ENCODE results near the gene ANO4.

DNA sequence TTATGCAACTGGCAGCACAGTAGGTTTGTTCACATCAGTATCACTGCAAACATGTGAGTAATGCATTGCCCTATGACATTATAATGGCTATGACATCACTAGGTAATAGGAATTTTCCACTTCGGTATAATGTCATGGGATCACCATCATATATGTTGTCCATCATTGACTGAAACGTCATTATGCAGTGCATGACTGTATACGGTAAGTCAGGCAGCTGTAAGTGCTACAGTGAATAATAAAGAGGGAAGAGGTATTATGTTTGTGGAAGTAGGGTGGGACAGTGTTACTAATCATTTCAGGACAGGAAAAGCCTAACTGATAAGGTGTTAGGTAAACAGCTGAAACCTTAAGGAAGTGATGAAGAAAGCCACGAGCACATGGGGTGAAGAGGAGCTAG lies 68.1 kb downstream of the ANO4 start:
- TF ChIP-seq, protein P1, sequence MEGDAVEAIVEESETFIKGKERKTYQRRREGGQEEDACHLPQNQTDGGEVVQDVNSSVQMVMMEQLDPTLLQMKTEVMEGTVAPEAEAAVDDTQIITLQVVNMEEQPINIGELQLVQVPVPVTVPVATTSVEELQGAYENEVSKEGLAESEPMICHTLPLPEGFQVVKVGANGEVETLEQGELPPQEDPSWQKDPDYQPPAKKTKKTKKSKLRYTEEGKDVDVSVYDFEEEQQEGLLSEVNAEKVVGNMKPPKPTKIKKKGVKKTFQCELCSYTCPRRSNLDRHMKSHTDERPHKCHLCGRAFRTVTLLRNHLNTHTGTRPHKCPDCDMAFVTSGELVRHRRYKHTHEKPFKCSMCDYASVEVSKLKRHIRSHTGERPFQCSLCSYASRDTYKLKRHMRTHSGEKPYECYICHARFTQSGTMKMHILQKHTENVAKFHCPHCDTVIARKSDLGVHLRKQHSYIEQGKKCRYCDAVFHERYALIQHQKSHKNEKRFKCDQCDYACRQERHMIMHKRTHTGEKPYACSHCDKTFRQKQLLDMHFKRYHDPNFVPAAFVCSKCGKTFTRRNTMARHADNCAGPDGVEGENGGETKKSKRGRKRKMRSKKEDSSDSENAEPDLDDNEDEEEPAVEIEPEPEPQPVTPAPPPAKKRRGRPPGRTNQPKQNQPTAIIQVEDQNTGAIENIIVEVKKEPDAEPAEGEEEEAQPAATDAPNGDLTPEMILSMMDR (optimal IDR thresholded peaks at IDR 0.05 in 1 of 3, IDR thresholded peaks at IDR 0.05 in 1 of 3, conservative IDR thresholded peaks at IDR 0.05 in 1 of 3; ENCODE audit: extremely low read depth in 1 of 3, insufficient read depth in 2 of 3, low read length in 3 of 3), result no peak
- TF ChIP-seq EZH2 (IDR thresholded peaks at IDR 0.05; ENCODE audit: low read length), result no peak

All from keratinocyte (primary cell).